NCI-H748 treated with DMSO at 0.1 percent for 48 hours (cell line): ENCODE measurements around the gene WDR45B.

Experiments
- DNase-seq: peaks from one replicate; lab custom pipeline; 2025; lab: John Stamatoyannopoulos, UW

Gene WDR45B

GRCh38 chr17:82629748-82630147 lies 18.5 kb downstream of the WDR45B start:
- DNase-seq, result no peak

- DNase-seq, result no peak
These were observed 20.8 kb downstream of the WDR45B start for GRCh38 chr17:82627405-82627804.

GRCh38 chr17:82623707-82624106 lies 24.5 kb downstream of the WDR45B start:
- DNase-seq, result no peak

- DNase-seq, result no peak
These were observed 28.6 kb downstream of the WDR45B start for GRCh38 chr17:82619641-82620040.

DNA sequence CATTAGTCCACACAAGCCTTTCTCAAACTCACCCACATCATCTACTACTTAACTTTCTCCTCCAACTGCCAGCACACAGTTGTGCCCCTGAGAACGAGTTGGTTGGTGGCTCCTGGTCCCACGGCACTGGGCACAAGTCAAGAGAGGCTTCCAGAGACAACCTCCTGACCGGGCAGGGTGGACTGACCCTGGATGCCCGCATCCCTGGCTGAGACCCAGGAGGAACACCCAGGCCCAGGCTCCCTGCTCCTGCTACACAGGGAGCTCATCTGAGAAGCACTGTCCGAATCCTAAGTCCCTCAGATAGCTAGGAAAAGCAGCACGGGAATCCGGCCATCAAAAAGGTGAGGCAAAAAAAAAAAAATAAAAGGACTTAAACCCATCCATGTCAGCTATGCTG lies 29.0 kb downstream of the WDR45B start:
- no peak for DNase-seq

- no peak for DNase-seq
These were observed 32.1 kb downstream of the WDR45B start for GRCh38 chr17:82616021-82616711.

- no peak for DNase-seq
These were observed 32.9 kb downstream of the WDR45B start for GRCh38 chr17:82615084-82616020.

- no peak for DNase-seq
These were observed 34.1 kb downstream of the WDR45B start for GRCh38 chr17:82614095-82614631.

GRCh38 chr17:82613283-82614094 lies 34.8 kb downstream of the WDR45B start:
- DNase-seq, result no peak

- DNase-seq, result no peak
These were observed 36.8 kb downstream of the WDR45B start for GRCh38 chr17:82611140-82612058.

- DNase-seq, result no peak
These were observed 38.6 kb downstream of the WDR45B start for GRCh38 chr17:82609655-82610054.

GRCh38 chr17:82608816-82609215 lies 39.4 kb downstream of the WDR45B start:
- no peak for DNase-seq

DNA sequence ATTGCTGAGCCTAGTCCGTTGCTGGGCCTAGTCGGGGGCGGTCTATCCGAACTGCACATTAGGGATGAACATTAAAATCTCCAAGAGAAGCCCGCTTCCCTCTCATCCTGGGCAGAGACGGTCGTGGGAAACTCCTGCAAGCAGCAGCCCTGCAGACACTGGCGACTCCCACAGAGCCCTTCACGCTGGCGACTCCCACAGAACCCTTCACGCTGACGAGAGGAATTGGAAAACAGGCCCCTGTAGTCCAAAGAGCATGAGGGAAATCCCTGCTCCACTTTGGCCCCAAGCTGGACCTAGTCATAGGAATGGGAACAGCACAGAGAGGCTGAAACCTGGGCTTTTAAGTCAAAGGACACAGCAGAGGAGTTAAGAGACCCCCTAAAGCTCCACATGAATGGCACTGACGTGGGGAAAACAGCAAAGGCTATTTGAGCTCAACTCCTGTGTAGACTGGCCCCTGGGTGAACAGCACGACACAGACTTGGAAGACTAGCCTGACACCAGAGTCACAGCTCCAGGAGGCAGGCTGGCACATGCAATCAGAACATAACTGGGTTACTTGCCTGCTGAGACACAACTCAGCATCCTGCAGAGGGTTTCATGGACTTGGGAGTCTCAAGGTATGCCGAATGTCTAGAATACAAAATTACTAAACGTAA lies 42.2 kb downstream of the WDR45B start:
- DNase-seq, result no peak

- DNase-seq, result no peak
These were observed 43.7 kb downstream of the WDR45B start for GRCh38 chr17:82604532-82604931.

- no peak for DNase-seq
These were observed 44.2 kb downstream of the WDR45B start for GRCh38 chr17:82603981-82604448.

DNA sequence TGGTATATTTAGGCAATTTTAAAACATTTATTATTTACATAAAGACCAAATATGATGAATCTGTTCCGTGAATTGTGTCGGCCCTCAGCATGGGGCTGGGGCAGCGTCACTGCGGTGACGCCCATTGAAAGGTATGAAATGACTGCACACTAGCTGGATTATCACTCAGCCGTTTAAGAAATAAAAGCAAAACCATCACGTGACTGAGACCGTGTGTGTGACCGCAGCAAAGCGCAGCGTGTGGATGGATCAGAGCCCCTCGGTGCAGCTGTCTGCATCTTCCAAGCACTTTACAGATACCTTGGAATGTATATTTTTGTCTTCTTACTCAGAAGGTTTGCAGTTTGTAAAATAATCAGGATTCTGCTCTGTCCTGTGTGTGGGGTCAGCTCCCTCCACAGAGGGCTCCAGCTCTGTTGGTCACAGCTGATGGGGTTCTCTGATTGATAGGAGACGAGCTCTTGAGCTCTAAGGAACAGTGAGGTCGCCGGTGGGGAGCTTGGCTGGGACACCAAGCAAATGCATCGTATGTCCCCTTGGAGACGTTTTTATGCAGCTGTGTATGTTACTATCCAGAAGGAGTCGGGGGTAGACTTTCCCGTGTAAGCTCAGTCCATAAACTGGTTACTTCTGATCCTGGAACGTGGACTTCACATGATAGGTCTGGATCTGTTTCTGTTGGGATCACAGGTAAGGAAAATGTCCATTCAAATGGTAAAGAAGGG lies 45.1 kb downstream of the WDR45B start:
- DNase-seq, result no peak

- DNase-seq, result no peak
These were observed 45.8 kb downstream of the WDR45B start for GRCh38 chr17:82602487-82602886.

DNA sequence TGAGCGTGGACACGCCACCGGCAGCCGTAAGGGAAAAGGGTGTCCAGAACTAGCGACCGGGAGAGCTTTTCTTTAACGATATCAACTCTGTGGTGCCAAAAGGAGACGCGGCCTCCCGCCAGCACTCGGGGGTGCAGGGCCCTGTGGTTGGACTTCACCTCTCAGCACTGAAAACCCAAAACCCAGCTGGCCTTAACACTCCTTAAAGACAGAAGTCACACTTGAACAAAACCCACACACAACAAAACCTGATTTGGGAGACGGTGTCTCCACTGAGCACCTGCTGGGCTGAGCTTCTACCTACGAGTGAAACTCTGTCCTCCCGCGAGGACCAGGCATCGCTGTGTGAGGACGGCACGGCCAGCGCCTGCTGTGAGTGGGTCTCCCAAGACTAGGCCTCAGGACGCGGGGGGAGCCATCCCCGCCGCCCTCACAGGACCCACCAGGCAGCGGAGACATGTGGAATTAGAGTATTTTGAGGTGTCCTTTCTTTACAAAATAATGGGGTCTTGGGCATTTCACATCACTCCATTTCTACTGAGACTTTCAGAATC lies 46.7 kb downstream of the WDR45B start:
- DNase-seq, result no peak

- DNase-seq, result no peak
These were observed 47.4 kb downstream of the WDR45B start for GRCh38 chr17:82600731-82601446.
